Smooth muscle cell (in vitro differentiated cells): ENCODE results near the gene SOX5. TPM values are rescaled to one million over a fixed set of nuclear protein-coding genes. Genes with fewer than 3 reads are reported as not detected.

Experiments
- DNase-seq: peaks from one replicate; lab custom pipeline; 2025; ENCODE audit not compliant: unreplicated experiment; lab: John Stamatoyannopoulos, UW
- H2AFZ ChIP-seq: fragments of 200-600 bp; sonication (generic); 2 replicates; pipeline ENCODE4 v1.6.0; 2016; ENCODE audit warnings: antibody characterized with exemption, low read depth, mild to moderate bottlenecking
- H3F3A ChIP-seq: fragments of 200-600 bp; sonication (generic); 2 replicates; pipeline ENCODE4 v1.6.0; 2017; ENCODE audit warnings: antibody characterized with exemption, low read depth
- H3K27ac ChIP-seq: fragments of 200-600 bp; sonication (generic); 2 replicates; pipeline ENCODE4 v1.5.1; 2016; ENCODE audit warnings: low read depth, mild to moderate bottlenecking
- H3K27me3 ChIP-seq: fragments of 200-600 bp; sonication (generic); 2 replicates; pipeline ENCODE4 v1.6.1; 2016; ENCODE audit warnings: low read depth, mild to moderate bottlenecking
- H3K36me3 ChIP-seq: fragments of 200-600 bp; sonication (generic); 2 replicates; pipeline ENCODE4 v1.5.1; 2016; ENCODE audit warnings: low read depth
- H3K4me1 ChIP-seq: fragments of 200-600 bp; sonication (generic); 2 replicates; pipeline ENCODE4 v1.5.1; 2016; ENCODE audit warnings: low read depth
- H3K4me2 ChIP-seq: fragments of 200-600 bp; sonication (generic); 2 replicates; pipeline ENCODE4 v1.6.0; 2016; ENCODE audit warnings: mild to moderate bottlenecking
- H3K4me3 ChIP-seq: fragments of 200-600 bp; sonication (generic); 2 replicates; pipeline ENCODE4 v1.5.1; 2016; ENCODE audit warnings: mild to moderate bottlenecking
- H3K79me2 ChIP-seq: fragments of 200-600 bp; sonication (generic); 2 replicates; pipeline ENCODE4 v1.6.0; 2016; ENCODE audit warnings: low read depth, mild to moderate bottlenecking
- H3K9ac ChIP-seq: fragments of 200-600 bp; sonication (generic); 2 replicates; pipeline ENCODE4 v1.6.0; 2016; ENCODE audit warnings: low read depth
- H3K9me3 ChIP-seq: fragments of 200-600 bp; sonication (generic); replicated peaks from 2 replicates; pipeline ENCODE4 v1.5.1; 2016; ENCODE audit warnings: low read depth
- H4K20me1 ChIP-seq: fragments of 200-600 bp; sonication (generic); 2 replicates; pipeline ENCODE4 v1.6.0; 2016; ENCODE audit warnings: low read depth
- CTCF ChIP-seq: fragments of 200-600 bp; sonication (generic); IDR thresholded peaks from 2 replicates; pipeline ENCODE4 v1.5.1; 2017; ENCODE audit warnings: borderline replicate concordance, mild to moderate bottlenecking, antibody characterized with exemption; ENCODE audit not compliant: insufficient read depth, poor library complexity, severe bottlenecking
- WGBS: methylation state at CpG from one replicate; pipeline ENCODE4 v1.1.7; 2016; ENCODE audit warnings: low lambda C conversion rate; 5-methylcytosine and 5-hydroxymethylcytosine counted together
- polyA plus RNA-seq: library from polyadenylated mRNA; unstranded; fragments of >200 nt; fragmentation: Nextera tagmentation; extraction: Ambion mirVana; gene quantifications from 2 replicates; pipeline ENCODE4 v1.2.1, GENCODE V29; 2016
- total RNA-seq: library from RNA; depleted of rRNA; stranded (reverse); fragments of >200 nt; gene quantifications from 2 replicates; pipeline ENCODE4 v1.2.3, GENCODE V29; 2014

Gene SOX5
- total and polyA plus RNA-seq, 2 experiments from 2014 or later = 22.3 to 47.8 TPM

- no peak for TF ChIP-seq CTCF
- Histone ChIP-seq H3K9me3 (no peaks in the 10 kb centered on the region), H3K4me1 (no peaks in the 10 kb centered on the region), H3K36me3 (no peaks in the 10 kb centered on the region), H3F3A (no peaks in the 10 kb centered on the region), H2AFZ (no peak overlapping the region), H4K20me1 (no peaks in the 10 kb centered on the region), H3K27me3 (no peaks in the 10 kb centered on the region), H3K4me3 (no peak overlapping the region), H3K9ac (no peak overlapping the region), H3K27ac (no peak overlapping the region), H3K4me2 (no peak overlapping the region), H3K79me2 (no peaks in the 10 kb centered on the region)
- no peak for DNase-seq
- WGBS = 87% methylated on average over 2 of the region's 2 CpGs
Observed at GRCh38 chr12:23488130-23488529, 461.3 kb downstream of the SOX5 start.

GRCh38 chr12:23484238-23484637 is 465.2 kb downstream of the SOX5 start:
- WGBS = 100% methylated on average over 2 of the region's 2 CpGs
- no peak for TF ChIP-seq CTCF
- no peak overlapping the region for H3K4me3 ChIP-seq
- no peak overlapping the region for H3K27ac ChIP-seq
- no peaks in the 10 kb centered on the region for H3K9me3 ChIP-seq
- no peaks in the 10 kb centered on the region for H3K4me1 ChIP-seq
- no peak overlapping the region for H2AFZ ChIP-seq
- H3F3A ChIP-seq = no peaks in the 10 kb centered on the region
- H3K9ac ChIP-seq = no peak overlapping the region
- no peaks in the 10 kb centered on the region for H3K27me3 ChIP-seq
- H3K79me2 ChIP-seq = no peaks in the 10 kb centered on the region
- no peak for DNase-seq
- H3K36me3 ChIP-seq = no peaks in the 10 kb centered on the region
- H4K20me1 ChIP-seq = no peaks in the 10 kb centered on the region
- no peak overlapping the region for H3K4me2 ChIP-seq

GRCh38 chr12:23482571-23482970 is 466.9 kb downstream of the SOX5 start:
- TF ChIP-seq CTCF = no peak
- WGBS = 94% methylated on average over 1 of the region's 1 CpG
- no peak overlapping the region for H3K9ac ChIP-seq

More at GRCh38 chr12:23482571-23482970, 466.9 kb downstream of the SOX5 start:
- H3F3A ChIP-seq = no peaks in the 10 kb centered on the region
- no peaks in the 10 kb centered on the region for H3K4me1 ChIP-seq
- no peaks in the 10 kb centered on the region for H3K79me2 ChIP-seq
- H3K27me3 ChIP-seq = no peaks in the 10 kb centered on the region
- no peak overlapping the region for H3K4me2 ChIP-seq
- H2AFZ ChIP-seq = no peak overlapping the region
- no peaks in the 10 kb centered on the region for H4K20me1 ChIP-seq
- no peak overlapping the region for H3K4me3 ChIP-seq
- no peak overlapping the region for H3K27ac ChIP-seq
- no peaks in the 10 kb centered on the region for H3K36me3 ChIP-seq
- no peak for DNase-seq
- no peaks in the 10 kb centered on the region for H3K9me3 ChIP-seq
